ENCODE measurements around the gene FIS1.
"Not testable (repeated sequence)": the region's sequence is repeated elsewhere in the genome, so short reads cannot be mapped to it uniquely, and the experiment has no call there.

Gene FIS1

GRCh38 chr7:101210143-101210542 lies 34.7 kb downstream of the FIS1 start:
- no peak for TF ChIP-seq POLR2AphosphoS5 (IDR thresholded peaks at IDR 0.05; ENCODE audit: low read depth, low read length)
- TF ChIP-seq TAF1 (IDR thresholded peaks at IDR 0.05; ENCODE audit: borderline replicate concordance, low read depth, low read length), result no peak
- no peak for TF ChIP-seq POLR2A (IDR thresholded peaks at IDR 0.05; ENCODE audit: low read depth, low read length)
- FAIRE-seq (no peak), DNase-seq (ENCODE audit: insufficient read length) (no peak)

GRCh38 chr7:101208794-101209193 lies 36.1 kb downstream of the FIS1 start:
- FAIRE-seq (no peak), DNase-seq (ENCODE audit: insufficient read length) (no peak)
- TF ChIP-seq POLR2AphosphoS5 (IDR thresholded peaks at IDR 0.05; ENCODE audit: low read depth, low read length), result no peak
- TF ChIP-seq POLR2A (IDR thresholded peaks at IDR 0.05; ENCODE audit: low read depth, low read length), result no peak
- TF ChIP-seq TAF1 (IDR thresholded peaks at IDR 0.05; ENCODE audit: borderline replicate concordance, low read depth, low read length), result no peak

- TF ChIP-seq POLR2AphosphoS5 (IDR thresholded peaks at IDR 0.05; ENCODE audit: low read depth, low read length) (no peak), TAF1 (IDR thresholded peaks at IDR 0.05; ENCODE audit: borderline replicate concordance, low read depth, low read length) (no peak), POLR2A (IDR thresholded peaks at IDR 0.05; ENCODE audit: low read depth, low read length) (no peak)
- no peak for FAIRE-seq
- no peak for DNase-seq (ENCODE audit: insufficient read length)
These were observed 37.4 kb downstream of the FIS1 start for GRCh38 chr7:101207459-101207858.

GRCh38 chr7:101206665-101207042 lies 38.2 kb downstream of the FIS1 start:
- peak; percentile 66 for FAIRE-seq
- no peak for DNase-seq (ENCODE audit: insufficient read length)
- no peak for TF ChIP-seq POLR2A (IDR thresholded peaks at IDR 0.05; ENCODE audit: low read depth, low read length)
- TF ChIP-seq POLR2AphosphoS5 (IDR thresholded peaks at IDR 0.05; ENCODE audit: low read depth, low read length), result no peak
- TF ChIP-seq TAF1 (IDR thresholded peaks at IDR 0.05; ENCODE audit: borderline replicate concordance, low read depth, low read length), result no peak

- no peak for DNase-seq (ENCODE audit: insufficient read length)
- no peak for TF ChIP-seq POLR2A (IDR thresholded peaks at IDR 0.05; ENCODE audit: low read depth, low read length)
- no peak for FAIRE-seq
These were observed 38.8 kb downstream of the FIS1 start for GRCh38 chr7:101205901-101206664.

GRCh38 chr7:101203740-101204738 lies 40.8 kb downstream of the FIS1 start:
- peak; percentile 77 for FAIRE-seq
- DNase-seq (ENCODE audit: insufficient read length), result not testable (repeated sequence)

- FAIRE-seq (no peak), DNase-seq (ENCODE audit: insufficient read length) (no peak)
- TF ChIP-seq POLR2AphosphoS5 (IDR thresholded peaks at IDR 0.05; ENCODE audit: low read depth, low read length) (no peak), TAF1 (IDR thresholded peaks at IDR 0.05; ENCODE audit: borderline replicate concordance, low read depth, low read length) (no peak), POLR2A (IDR thresholded peaks at IDR 0.05; ENCODE audit: low read depth, low read length) (no peak)
These were observed 42.3 kb downstream of the FIS1 start for GRCh38 chr7:101202603-101202918.

GRCh38 chr7:101201695-101202602 lies 42.9 kb downstream of the FIS1 start:
- DNase-seq (ENCODE audit: insufficient read length) (no peak), FAIRE-seq (no peak)
- TF ChIP-seq TAF1 (IDR thresholded peaks at IDR 0.05; ENCODE audit: borderline replicate concordance, low read depth, low read length) (no peak), POLR2AphosphoS5 (IDR thresholded peaks at IDR 0.05; ENCODE audit: low read depth, low read length) (no peak), POLR2A (IDR thresholded peaks at IDR 0.05; ENCODE audit: low read depth, low read length) (no peak)

GRCh38 chr7:101200862-101201599 lies 43.9 kb downstream of the FIS1 start, which contains the start of gene MOGAT3:
Gene MOGAT3, minus strand, starts transcription at chr7:101201036. Its CDS starts 182 bp downstream, at chr7:101200854.
- DNase-seq (ENCODE audit: insufficient read length), result no peak
- TF ChIP-seq TAF1 (IDR thresholded peaks at IDR 0.05; ENCODE audit: borderline replicate concordance, low read depth, low read length) (no peak), POLR2A (IDR thresholded peaks at IDR 0.05; ENCODE audit: low read depth, low read length) (no peak), POLR2AphosphoS5 (IDR thresholded peaks at IDR 0.05; ENCODE audit: low read depth, low read length) (no peak)
- no peak for FAIRE-seq

GRCh38 chr7:101200504-101200861 lies 44.4 kb downstream of the FIS1 start:
- TF ChIP-seq TAF1 (IDR thresholded peaks at IDR 0.05; ENCODE audit: borderline replicate concordance, low read depth, low read length) (no peak), POLR2A (IDR thresholded peaks at IDR 0.05; ENCODE audit: low read depth, low read length) (no peak), POLR2AphosphoS5 (IDR thresholded peaks at IDR 0.05; ENCODE audit: low read depth, low read length) (no peak)
- DNase-seq (ENCODE audit: insufficient read length) (no peak), FAIRE-seq (no peak)

- not testable (repeated sequence) for DNase-seq (ENCODE audit: insufficient read length); FAIRE-seq
These were observed 45.4 kb downstream of the FIS1 start for GRCh38 chr7:101199522-101199921.
